PC-9 (cell line): ENCODE data around the gene DIP2C. TPM values are rescaled to one million over a fixed set of nuclear protein-coding genes. Genes with fewer than 3 reads are reported as not detected.

Experiments used
- BruUV-seq: library from RNA; stranded (reverse); fragments of 400-500 nt; replicated peaks from 2 replicates; lab custom pipeline; 2021; lab: Mats Ljungman, UMichigan
- CTCF ChIA-PET: fragments of 300-600 bp; sonication (Branson Sonifier 250); formaldehyde crosslinking; loops from one replicate; lab custom pipeline; 2022; ENCODE audit warnings: antibody characterized with exemption; lab: Charles Lee
- POLR2A ChIA-PET: fragments of 300-600 bp; sonication (Branson Sonifier 250); formaldehyde crosslinking; loops from one replicate; lab custom pipeline; 2022; ENCODE audit warnings: antibody characterized with exemption; ENCODE audit not compliant: unreplicated experiment; lab: Charles Lee
- DNase-seq, 2 experiments: peaks; one replicate each; pipeline versions ENCODE4 v3.0.0 to v3.0.0-alpha.2; 2015 to 2022; ENCODE audit warnings: mixed read lengths in 1 of 2
- H2AFZ ChIP-seq: fragments of 200-600 bp; sonication (generic); 2 replicates; pipeline ENCODE4 v1.8.1; 2017; ENCODE audit warnings: antibody characterized with exemption
- H3F3A ChIP-seq: fragments of 200-600 bp; sonication (generic); 2 replicates; pipeline ENCODE4 v1.8.1; 2017; ENCODE audit warnings: antibody characterized with exemption, mild to moderate bottlenecking, low read depth; ENCODE audit not compliant: insufficient read depth
- H3K27ac ChIP-seq: fragments of 200-600 bp; sonication (generic); 2 replicates; pipeline ENCODE4 v1.6.1; 2016; ENCODE audit warnings: mixed run types
- H3K27me3 ChIP-seq: fragments of 200-600 bp; sonication (generic); 2 replicates; pipeline ENCODE4 v1.6.1; 2016; ENCODE audit warnings: low read depth, mixed run types; ENCODE audit not compliant: insufficient read depth
- H3K36me3 ChIP-seq: fragments of 200-600 bp; sonication (generic); 2 replicates; pipeline ENCODE4 v1.6.1; 2016; ENCODE audit warnings: low read depth, mixed run types
- H3K4me1 ChIP-seq: fragments of 200-600 bp; sonication (generic); replicated peaks from 2 replicates; pipeline ENCODE4 v1.6.1; 2016; ENCODE audit warnings: mixed run types; ENCODE audit not compliant: insufficient read depth
- H3K4me2 ChIP-seq: fragments of 200-600 bp; sonication (generic); 2 replicates; pipeline ENCODE4 v1.6.1; 2017; ENCODE audit warnings: mixed run types
- H3K4me3 ChIP-seq: fragments of 200-600 bp; sonication (generic); 2 replicates; pipeline ENCODE4 v1.6.1; 2016; ENCODE audit warnings: mixed run types
- H3K79me2 ChIP-seq: fragments of 200-600 bp; sonication (generic); 2 replicates; pipeline ENCODE4 v1.6.1; 2017; ENCODE audit warnings: low read depth, mixed run types
- H3K9me2 ChIP-seq: fragments of 200-600 bp; sonication (generic); 2 replicates; pipeline ENCODE4 v1.8.1; 2017; ENCODE audit warnings: mild to moderate bottlenecking; ENCODE audit not compliant: insufficient read depth
- H3K9me3 ChIP-seq: fragments of 200-600 bp; sonication (generic); 2 replicates; pipeline ENCODE4 v1.8.1; 2016; ENCODE audit warnings: low read depth; ENCODE audit not compliant: insufficient read depth
- H4K20me1 ChIP-seq: fragments of 200-600 bp; sonication (generic); 2 replicates; pipeline ENCODE4 v1.8.1; 2017; ENCODE audit not compliant: insufficient read depth
- CTCF ChIP-seq: fragments of 200-600 bp; sonication (generic); conservative IDR thresholded peaks from 2 replicates; pipeline ENCODE4 v1.6.1; 2017; ENCODE audit warnings: mixed run types, antibody characterized with exemption, mild to moderate bottlenecking, moderate library complexity
- EZH2 ChIP-seq: fragments of 200-600 bp; sonication (generic); IDR thresholded peaks from 2 replicates; pipeline ENCODE4 v1.8.0; 2017; ENCODE audit warnings: antibody characterized with exemption, low read depth
- intact Hi-C: fragments of 100-400 bp; cut with micrococcal nuclease; formaldehyde crosslinking; loops from one replicate; pipeline ENCODE4 v1.10.0; 2022; ENCODE audit not compliant: unreplicated experiment
- total RNA-seq: library from RNA; stranded (reverse); gene quantifications from 2 replicates; pipeline ENCODE4 v1.2.3, GENCODE V29; 2021

The DIP2C gene
- total RNA-seq, 1 experiment from 2014 or later, result 0.83 TPM

- no peak for DNase-seq
- Histone ChIP-seq H3F3A (no peaks in the 10 kb centered on the region), H3K9me2 (no peaks in the 10 kb centered on the region), H3K36me3 (no peaks in the 10 kb centered on the region), H3K9me3 (no peaks in the 10 kb centered on the region), H3K4me2 (no peak overlapping the region), H4K20me1 (no peaks in the 10 kb centered on the region; the same call in 1 of the 2 replicates), H3K27me3 (peaks cover 45% of the 10 kb centered on the region), H2AFZ (no peak overlapping the region), H3K4me1 (no peaks in the 10 kb centered on the region), H3K79me2 (no peaks in the 10 kb centered on the region), H3K27ac (no peak overlapping the region), H3K4me3 (no peak overlapping the region)
- ChIA-PET POLR2A (no interaction called here), CTCF (no interaction called here)
- no peak for TF ChIP-seq CTCF
- TF ChIP-seq EZH2, result no peak
- intact Hi-C loops, result no loop called here
- no TSS peak for BruUV-seq
Observed at GRCh38 chr10:421170-421569, 268.3 kb downstream of the DIP2C start.

GRCh38 chr10:420154-421121, 269.0 kb downstream of the DIP2C start:
- H4K20me1 ChIP-seq, result no peaks in the 10 kb centered on the region
- no peaks in the 10 kb centered on the region for H3K4me1 ChIP-seq
- no TSS peak for BruUV-seq
- no peaks in the 10 kb centered on the region for H3K9me2 ChIP-seq
- H3K4me3 ChIP-seq, result no peak overlapping the region
- no peak for DNase-seq
- no peaks in the 10 kb centered on the region for H3F3A ChIP-seq
- intact Hi-C loops, result no loop called here
- H3K27ac ChIP-seq, result no peak overlapping the region
- H3K36me3 ChIP-seq, result no peaks in the 10 kb centered on the region
- H3K79me2 ChIP-seq, result no peaks in the 10 kb centered on the region
- no peaks in the 10 kb centered on the region for H3K9me3 ChIP-seq
- no peak overlapping the region for H2AFZ ChIP-seq
- TF ChIP-seq CTCF (no peak), EZH2 (no peak)
- ChIA-PET CTCF (no interaction called here), POLR2A (no interaction called here)
- H3K4me2 ChIP-seq, result no peak overlapping the region
- H3K27me3 ChIP-seq, result peaks cover 47% of the 10 kb centered on the region

- no peaks in the 10 kb centered on the region for H3K9me3 ChIP-seq
- H3K27me3 ChIP-seq, result peaks cover 51% of the 10 kb centered on the region
- H3F3A ChIP-seq, result no peaks in the 10 kb centered on the region
- DNase-seq, result no peak
- BruUV-seq, result no TSS peak
- intact Hi-C loops, result no loop called here
- CTCF ChIA-PET, result no interaction called here
- no peak overlapping the region for H2AFZ ChIP-seq
- H3K36me3 ChIP-seq, result no peaks in the 10 kb centered on the region
- H3K79me2 ChIP-seq, result no peaks in the 10 kb centered on the region
- H4K20me1 ChIP-seq, result no peaks in the 10 kb centered on the region
- H3K9me2 ChIP-seq, result no peaks in the 10 kb centered on the region
- POLR2A ChIA-PET, result no interaction called here
- H3K4me3 ChIP-seq, result no peak overlapping the region
- TF ChIP-seq EZH2 (no peak), CTCF (no peak)
- H3K4me2 ChIP-seq, result no peak overlapping the region
- no peak overlapping the region for H3K27ac ChIP-seq
- no peaks in the 10 kb centered on the region for H3K4me1 ChIP-seq
Observed at GRCh38 chr10:418894-419293, 270.6 kb downstream of the DIP2C start.
